Keratinocyte (primary cell): ENCODE measurements around the gene PLPP4.

ENCODE experiments used
- EZH2 ChIP-seq: IDR thresholded peaks from one replicate; pipeline ENCODE4 v1.6.1; 2012; ENCODE audit warnings: inconsistent platforms, mild to moderate bottlenecking, low read length, moderate library complexity
- TF ChIP-seq, protein P1 (sequence below), 3 experiments: IDR thresholded peaks in 1 of 3; conservative IDR thresholded peaks in 1 of 3; optimal IDR thresholded peaks in 1 of 3; 2 replicates in 2 of 3; 3 replicates in 1 of 3; pipeline versions ENCODE3 to v1.5.1; 2011; ENCODE audit warnings: low read length in 3 of 3, mild to moderate bottlenecking in 3 of 3, moderate library complexity in 2 of 3, control low read depth in 1 of 3, inconsistent platforms in 1 of 3; ENCODE audit not compliant: insufficient read depth in 2 of 3; ENCODE audit errors: extremely low read depth in 1 of 3

DNA sequence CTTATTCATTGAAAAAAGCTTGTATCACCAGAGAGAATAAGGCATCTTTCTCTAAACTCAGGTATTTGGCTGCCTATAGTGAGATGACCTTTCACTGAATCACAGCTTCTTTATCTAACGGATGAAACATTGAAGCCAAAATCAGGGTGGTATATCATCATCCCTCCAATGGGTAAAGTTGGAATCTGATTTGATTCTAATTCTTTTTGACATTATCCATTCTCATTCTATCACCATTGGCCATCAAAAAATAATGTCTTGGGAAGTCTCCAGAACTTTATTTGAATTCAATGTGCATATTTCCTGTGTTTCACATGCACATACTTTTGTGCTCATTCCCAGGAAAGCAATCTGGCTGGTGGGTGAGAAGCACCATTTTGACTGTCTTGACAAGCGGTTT is 95.2 kb downstream of the PLPP4 start:
- TF ChIP-seq, protein P1, sequence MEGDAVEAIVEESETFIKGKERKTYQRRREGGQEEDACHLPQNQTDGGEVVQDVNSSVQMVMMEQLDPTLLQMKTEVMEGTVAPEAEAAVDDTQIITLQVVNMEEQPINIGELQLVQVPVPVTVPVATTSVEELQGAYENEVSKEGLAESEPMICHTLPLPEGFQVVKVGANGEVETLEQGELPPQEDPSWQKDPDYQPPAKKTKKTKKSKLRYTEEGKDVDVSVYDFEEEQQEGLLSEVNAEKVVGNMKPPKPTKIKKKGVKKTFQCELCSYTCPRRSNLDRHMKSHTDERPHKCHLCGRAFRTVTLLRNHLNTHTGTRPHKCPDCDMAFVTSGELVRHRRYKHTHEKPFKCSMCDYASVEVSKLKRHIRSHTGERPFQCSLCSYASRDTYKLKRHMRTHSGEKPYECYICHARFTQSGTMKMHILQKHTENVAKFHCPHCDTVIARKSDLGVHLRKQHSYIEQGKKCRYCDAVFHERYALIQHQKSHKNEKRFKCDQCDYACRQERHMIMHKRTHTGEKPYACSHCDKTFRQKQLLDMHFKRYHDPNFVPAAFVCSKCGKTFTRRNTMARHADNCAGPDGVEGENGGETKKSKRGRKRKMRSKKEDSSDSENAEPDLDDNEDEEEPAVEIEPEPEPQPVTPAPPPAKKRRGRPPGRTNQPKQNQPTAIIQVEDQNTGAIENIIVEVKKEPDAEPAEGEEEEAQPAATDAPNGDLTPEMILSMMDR (optimal IDR thresholded peaks at IDR 0.05 in 1 of 3, IDR thresholded peaks at IDR 0.05 in 1 of 3, conservative IDR thresholded peaks at IDR 0.05 in 1 of 3; ENCODE audit: extremely low read depth in 1 of 3, insufficient read depth in 2 of 3, low read length in 3 of 3) = no peak
- no peak for TF ChIP-seq EZH2
